ENCODE data around the gene ZNF35.

DNA sequence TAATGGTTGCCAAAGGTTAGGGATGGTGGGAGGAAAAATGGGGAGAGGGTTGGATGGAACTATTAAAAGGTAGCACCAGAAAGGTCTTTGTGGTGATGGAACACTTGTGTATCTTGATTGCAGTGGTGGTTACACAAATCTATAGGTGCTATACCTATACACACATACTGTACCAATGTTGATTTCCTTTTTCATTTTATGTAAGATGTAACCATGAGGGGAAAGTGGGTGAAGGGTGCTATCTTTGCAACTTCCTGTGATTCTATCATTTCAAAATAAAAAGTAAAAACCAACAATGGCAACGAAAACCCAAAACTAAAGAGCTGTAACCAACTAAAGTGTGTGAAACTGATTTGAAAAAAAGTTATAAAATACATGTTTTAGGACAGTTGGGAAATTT lies 761 bp upstream of the ZNF35 start:
- TF ChIP-seq, protein P1, sequence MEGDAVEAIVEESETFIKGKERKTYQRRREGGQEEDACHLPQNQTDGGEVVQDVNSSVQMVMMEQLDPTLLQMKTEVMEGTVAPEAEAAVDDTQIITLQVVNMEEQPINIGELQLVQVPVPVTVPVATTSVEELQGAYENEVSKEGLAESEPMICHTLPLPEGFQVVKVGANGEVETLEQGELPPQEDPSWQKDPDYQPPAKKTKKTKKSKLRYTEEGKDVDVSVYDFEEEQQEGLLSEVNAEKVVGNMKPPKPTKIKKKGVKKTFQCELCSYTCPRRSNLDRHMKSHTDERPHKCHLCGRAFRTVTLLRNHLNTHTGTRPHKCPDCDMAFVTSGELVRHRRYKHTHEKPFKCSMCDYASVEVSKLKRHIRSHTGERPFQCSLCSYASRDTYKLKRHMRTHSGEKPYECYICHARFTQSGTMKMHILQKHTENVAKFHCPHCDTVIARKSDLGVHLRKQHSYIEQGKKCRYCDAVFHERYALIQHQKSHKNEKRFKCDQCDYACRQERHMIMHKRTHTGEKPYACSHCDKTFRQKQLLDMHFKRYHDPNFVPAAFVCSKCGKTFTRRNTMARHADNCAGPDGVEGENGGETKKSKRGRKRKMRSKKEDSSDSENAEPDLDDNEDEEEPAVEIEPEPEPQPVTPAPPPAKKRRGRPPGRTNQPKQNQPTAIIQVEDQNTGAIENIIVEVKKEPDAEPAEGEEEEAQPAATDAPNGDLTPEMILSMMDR (conservative IDR thresholded peaks at IDR 0.05; ENCODE audit: low read depth, low read length), result no peak
- no peak for TF ChIP-seq EZH2 (IDR thresholded peaks at IDR 0.05; ENCODE audit: low read length, unreplicated experiment)
